Putamen (tissue), 1 donor: ENCODE results near the gene SF3B1.
"Not testable (repeated sequence)": the region's sequence is repeated elsewhere in the genome, so short reads cannot be mapped to it uniquely, and the experiment has no call there.

Experiments
- DNase-seq: peaks from one replicate; pipeline ENCODE4 v3.0.0-alpha.2; 2016; ENCODE audit warnings: low spot score

The SF3B1 gene

DNA sequence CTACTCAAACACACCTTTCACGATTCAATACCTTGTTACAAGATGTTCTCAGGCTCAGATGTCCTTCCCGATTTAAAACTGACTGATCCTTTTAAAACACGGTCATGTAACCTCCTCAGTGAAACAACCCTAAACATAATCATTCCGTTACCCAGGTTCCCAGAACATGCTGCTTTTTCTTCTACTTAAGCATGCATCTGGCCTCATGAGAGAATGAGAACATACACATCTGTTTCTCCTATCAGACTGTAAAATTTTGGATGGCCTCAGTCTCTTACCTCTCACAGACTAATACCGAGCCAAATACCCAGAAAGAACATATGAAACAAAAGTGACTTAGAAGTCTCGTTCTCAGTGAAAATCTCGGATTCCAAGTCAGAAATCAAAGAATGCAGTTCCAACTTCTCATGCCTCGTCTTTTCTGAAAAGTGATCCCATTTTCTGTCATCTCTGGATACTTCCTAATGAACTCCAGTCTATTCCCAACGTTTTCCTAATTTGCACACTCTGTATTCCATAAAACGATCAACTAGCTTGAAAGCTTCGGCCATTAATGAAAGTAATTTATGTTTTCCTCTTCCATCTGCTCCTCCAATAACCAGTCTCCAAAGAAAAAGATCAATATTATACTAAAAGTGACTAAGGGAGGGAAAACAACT is 919 bp downstream of the SF3B1 start:
- no peak for DNase-seq

DNA sequence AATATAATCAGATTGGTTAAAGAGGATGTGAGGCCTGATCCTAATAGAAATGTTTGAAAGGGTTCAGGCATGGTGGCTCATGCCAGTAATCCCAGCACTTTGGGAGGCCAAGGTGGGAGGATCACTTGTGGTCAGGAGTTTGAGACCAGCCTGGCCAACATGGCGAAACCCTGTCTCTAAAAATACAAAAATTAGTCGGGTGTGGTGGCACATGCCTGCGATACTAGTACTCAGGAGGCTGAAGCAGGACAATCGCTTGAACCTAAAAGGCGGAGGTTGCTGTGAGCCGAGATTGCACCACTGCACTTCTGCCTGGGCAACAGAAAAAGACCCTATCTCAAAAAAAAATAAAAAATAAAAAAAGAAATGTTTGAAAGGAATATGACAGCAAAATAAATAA is 2.3 kb downstream of the SF3B1 start:
- not testable (repeated sequence) for DNase-seq

DNA sequence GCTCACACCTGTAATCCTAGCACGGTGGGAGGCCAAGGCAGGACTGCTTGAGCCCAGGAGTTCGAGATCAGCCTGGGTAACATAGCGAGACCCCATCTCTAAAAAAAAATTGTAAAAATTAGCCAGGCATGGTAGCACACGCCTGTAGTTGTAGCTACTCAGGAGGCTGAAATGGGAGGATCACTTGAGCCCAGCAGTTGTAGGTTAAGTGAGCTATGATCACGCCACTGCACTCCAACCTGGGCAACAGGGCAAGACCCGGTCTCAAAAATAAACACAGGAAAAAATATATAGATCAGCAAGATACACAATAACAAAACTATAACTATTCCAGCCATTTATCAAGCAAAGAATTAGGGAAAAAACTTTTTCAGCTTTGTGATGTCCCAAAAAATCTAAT is 3.0 kb downstream of the SF3B1 start:
- DNase-seq: no peak

DNA sequence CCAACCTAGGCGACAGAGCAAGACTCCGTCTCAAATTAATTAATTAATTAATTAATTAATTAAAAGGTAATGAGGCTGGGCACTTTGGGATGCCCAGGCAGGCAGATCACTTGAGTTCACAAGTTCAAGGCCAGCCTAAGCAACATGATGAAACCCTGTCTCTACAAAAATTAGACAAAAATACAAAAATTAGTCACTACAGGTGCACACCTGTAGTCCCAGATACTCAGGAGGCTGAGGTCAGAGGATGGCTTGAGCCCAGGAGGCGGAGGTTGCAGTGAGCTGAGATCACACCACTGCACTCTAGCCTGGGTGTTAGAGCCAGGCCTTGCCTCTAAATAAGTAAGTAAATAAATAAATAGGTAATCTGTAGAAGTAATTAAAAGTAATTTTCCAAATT is 6.8 kb downstream of the SF3B1 start:
- no peak for DNase-seq

DNA sequence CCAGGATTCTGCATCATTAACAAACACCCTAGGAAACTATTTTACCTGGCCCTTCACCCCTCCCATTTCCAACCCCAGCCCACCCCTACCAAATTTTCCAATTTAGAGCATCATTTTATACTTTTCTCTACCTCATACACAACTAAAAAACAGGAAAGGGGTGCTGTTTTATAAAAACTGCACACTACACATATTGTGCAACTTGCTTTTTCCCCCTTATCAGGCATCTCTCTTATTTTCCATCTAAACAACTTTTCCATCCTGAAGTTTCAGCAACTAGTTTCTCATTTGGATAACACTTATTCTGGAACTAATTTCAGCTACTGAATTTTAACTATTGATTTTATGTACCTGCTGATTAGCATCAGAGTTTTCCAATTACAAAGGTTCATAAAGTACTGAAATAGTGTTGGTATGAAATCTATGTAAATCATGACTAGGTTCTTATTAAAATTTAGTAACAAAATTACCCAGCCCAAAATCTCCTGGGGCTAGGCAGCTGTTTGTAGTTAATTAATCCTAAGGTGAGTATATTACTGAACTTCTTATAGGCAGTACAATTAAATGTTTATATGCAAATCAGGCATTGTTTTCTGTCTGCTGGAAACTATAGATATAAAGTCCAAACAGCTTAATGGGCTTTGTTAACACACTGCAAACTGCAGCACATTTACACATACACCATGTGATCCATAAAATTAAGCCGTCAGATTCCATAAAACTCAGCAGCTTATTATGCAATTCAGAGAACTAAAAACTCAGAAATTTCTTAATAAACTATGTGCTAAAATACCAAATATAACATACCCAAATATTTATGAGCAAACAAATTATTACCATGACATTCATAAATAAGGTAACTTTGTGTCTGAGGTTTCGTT is 7.9 kb downstream of the SF3B1 start:
- DNase-seq: no peak

DNA sequence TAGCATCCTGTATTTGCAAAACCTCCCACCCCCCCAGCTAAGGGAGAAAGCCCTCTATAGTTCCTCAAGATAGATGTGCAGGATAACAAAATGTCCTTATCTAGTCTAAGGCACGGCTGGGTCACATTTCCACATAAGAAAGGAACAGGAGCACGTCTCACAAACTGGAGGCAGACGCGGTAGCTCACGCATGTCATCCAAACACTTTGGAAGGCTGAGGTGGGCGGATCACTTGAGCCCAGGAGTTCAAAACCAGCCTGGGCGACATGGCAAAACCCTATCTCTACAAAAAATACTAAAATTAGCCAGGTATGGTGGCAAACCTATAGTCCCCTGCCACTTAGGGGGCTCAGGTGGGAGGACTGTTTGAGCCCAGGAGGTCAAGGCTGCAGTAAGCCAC is 9.3 kb downstream of the SF3B1 start:
- DNase-seq: no peak

DNA sequence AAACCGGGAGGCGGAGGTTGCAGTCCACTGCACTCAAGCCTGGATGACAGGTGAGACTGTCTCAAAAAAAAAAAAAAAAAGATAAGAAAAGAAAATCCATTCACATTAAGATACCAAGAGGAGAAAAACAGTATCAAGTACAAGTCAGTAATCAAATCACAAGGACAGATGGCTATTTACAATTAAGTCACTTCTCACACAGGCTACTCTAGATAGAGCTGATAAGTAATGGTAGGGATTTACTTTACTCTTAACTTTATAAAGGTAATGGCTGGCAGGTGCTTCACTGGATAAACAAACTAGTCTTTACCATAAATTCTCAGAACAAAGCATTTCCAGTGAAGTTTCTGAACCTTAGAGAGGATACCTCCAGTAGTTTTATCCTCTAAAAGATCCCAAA is 11.5 kb downstream of the SF3B1 start:
- no peak for DNase-seq

DNA sequence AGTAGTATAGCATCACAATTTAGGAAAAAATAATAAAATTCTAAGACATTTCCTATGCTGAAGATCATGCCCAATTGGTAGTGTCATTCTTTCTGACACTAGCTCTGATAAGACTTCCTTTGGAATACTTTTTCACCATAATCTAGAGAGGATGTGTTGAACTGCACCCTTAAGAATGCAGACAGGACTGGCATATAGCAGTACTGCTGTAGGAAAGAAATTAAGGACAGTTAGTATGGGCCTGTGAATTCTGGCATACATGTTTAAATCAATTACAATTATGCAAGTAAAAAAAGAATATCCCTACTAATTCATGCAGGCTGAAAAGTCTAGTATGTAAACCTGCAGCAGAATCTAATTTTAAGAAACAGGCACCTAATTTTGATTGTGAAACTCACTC is 15.4 kb downstream of the SF3B1 start:
- DNase-seq: no peak

DNA sequence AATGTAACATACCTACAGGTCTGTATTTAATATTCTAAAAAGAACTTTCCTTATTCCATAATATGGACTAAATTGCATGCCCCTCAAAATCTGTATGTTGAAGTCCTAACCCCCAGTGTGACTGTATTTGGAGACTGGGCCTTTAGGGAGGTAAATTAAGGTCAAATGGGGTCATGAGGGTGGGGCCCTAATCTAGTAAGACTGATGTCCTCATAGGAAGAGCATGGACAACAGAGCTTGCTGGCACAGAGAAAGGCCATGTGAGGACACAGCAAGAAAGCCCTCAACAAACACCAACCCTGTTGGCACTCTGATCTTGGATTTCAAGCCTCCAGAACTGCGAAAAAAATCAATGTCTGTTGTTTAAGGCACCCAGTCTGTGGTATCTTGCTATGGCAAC is 18.6 kb downstream of the SF3B1 start:
- no peak for DNase-seq

DNA sequence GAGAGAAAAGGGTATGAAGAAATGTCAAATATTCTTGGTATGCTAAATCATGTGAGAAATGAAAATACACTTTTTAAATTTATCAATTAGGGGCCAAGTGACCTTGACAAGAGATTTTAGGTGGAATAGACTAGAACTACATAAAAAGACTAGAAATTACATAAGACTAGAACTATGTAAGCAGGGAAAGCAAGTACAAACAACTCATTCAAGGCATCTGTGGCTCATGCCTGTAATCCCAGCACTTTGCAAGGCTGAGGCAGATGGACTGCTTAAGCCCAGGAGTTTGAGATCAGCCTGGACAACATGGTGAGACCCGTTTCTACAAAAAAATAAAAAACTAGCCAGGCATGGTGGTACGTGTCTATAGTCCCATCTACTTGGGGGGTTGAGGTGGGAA is 20.3 kb downstream of the SF3B1 start:
- no peak for DNase-seq

DNA sequence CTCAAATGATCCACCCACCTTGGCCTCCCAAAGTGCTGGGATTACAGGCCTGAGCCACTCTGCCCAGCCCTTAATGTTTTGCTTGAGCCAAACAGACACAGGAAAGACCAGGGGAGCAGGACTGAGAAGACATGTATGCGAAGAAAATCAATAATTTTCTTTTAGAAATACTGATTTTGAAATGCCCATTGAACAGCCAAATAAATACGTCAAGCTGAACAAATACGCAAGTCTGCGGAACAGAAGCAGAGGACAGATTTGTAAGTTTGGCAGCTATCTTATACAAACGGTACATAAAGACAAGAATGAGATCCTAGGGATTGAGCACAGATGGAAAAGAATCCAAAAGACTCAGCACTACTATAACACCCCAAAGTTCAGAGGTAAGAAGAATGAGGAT is 20.8 kb downstream of the SF3B1 start:
- DNase-seq: no peak

DNA sequence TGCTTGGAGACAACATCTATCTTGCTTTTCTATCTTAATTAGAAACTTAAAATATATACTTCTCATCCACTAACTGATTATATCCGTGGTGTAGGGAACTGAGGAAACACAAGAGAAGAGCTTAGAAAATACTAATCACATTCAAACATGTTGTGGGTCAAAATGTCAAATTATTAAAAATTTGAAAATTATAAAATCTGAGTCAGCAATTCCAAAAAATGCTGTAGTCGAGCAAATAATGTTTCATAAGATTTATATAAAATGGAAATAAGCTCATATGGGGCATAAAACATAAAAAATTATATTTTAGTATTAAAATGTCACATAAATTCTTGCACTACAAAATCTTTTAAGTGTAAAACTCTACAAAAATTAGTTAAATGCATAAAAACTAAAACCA is 29.2 kb downstream of the SF3B1 start:
- DNase-seq: no peak

DNA sequence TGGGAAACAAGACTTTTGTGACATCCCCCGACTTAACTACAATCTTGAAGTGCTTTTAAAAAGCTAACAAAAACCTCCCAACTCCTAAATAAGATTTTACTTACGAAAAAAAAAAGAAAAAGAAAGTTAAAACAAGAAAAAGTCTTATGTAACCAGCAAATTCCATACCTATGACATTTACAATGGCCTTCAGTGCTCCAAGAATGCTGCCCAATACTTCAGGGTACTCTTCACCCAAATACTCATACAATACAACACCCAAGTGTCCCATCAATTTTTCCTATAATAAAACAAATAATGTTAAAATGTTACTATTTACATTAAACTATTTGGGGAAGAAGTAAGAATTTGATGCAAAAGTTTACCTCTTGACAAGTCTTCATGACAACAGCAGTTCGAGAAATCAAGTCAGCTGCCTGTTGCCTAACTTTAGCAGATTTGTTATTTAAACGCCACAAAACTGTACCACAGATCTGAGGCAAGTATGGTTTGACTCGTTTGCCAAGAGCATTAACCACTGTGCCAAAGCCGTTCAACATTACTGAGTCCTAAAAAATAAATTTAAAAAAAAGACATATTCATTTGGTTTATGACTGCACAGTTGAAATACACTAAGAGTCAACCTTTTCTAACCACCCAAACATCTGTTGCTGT is 34.8 kb downstream of the SF3B1 start:
- no peak for DNase-seq

DNA sequence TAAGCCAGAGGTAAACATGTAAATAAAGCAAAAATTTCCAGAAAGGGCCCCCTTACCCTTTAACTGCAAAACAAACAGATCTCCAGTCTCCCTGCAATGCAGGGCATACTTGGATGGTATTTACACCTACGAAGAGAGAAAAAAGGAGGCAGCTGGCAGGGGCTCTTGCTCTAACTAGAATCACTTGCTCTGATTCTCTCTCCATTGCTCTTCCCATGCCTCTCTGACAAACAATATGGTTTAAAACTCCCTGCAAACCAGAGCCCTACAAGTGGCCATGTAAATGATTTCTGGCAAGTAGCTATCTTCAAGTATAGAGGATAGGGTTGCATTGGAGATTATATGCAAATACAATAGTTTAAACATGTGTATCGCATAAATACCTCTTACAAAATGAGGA is 35.9 kb downstream of the SF3B1 start:
- no peak for DNase-seq

DNA sequence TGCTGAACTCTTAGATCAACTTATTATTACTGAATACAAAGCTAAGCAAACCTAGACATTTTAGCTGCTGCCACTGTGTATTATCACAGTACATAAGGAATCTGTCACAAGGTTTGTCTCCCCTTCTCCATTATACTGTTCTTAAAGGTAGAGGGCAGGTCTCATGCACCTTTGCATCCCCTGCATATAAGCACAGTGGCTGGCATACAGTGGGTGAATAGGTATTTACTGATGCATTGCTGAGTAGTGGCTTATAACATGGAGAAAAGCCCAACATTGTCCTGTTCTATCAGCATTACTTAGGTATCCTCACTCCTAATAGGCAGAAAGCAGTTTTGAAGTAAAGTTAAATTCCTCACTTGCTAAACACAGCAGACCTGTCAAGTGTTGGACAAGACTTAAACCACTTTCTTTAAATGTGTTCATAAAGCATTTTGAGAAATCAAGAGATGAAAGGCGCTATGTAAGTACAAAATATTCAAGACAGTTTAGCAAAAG is 43.6 kb downstream of the SF3B1 start:
- no peak for DNase-seq

DNA sequence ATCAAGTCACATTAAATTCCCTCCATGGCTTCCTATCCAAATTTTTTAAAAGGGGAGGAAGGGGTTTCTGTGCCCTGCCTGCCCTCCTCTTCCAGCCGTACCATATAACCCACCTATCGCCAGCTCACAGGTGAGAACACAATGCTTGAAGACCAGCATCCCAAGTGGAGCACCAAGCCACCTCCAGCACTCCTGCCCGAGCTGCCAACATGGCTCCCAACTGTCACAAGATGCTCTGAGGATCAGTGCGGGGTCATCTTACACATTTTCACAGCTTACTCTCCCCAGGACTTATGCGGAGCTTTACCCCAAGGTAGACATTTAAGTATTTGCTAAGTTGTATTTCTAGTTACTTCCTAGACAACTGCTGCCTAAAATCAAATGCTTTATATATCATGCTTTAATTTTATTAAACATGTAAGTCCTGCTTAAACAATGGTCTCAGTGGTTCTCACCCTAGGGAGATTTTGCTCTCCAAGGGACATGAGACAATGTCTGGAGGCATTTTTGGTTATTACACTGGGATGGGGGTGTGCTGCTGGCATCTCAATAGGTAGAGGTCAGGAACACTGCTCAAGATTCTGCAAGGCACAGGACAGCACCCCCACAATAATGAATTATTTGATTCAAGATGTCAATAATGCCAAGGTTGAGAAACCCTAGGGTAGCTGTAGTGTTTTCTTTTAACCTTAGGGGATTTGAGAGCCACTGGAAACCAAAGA is 45.8 kb downstream of the SF3B1 start:
- no peak for DNase-seq

DNA sequence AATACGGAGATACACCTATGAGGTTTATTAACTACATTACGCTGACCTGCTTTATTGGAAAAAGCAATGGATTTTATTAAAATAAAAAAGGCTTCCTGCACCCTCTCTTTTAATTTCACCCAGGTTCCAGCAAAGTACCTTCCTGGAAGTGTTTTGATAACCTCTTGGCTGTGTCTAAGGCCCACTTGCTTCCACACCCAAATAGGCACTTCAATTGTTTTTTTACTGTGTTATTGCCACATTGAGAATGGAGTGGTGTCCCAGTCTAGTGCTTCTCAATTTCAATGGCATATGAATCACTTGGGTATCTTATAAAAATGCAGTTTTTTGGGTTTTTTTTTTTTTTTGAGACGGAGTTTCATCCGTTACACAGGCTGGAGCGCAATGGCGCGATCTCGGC is 47.6 kb downstream of the SF3B1 start:
- no peak for DNase-seq

DNA sequence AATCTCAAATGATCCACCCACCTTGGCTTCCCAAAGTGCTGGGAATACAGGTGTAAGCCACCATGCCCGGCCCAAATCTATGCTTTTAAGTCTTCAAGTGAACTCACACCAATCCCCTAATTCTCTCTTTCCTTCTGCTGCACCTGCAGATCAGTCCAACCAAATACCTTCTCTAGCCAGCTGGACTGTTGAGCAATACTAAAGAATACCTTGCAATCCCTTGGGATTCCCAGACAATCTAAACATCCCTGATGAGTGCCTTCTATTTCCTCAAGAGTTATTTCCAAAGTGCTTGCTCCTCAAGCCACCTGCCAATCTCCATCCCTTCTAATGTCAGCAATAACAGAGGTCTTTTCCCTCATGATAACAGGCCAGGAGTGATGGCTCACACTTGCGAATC is 48.6 kb downstream of the SF3B1 start:
- no peak for DNase-seq

DNA sequence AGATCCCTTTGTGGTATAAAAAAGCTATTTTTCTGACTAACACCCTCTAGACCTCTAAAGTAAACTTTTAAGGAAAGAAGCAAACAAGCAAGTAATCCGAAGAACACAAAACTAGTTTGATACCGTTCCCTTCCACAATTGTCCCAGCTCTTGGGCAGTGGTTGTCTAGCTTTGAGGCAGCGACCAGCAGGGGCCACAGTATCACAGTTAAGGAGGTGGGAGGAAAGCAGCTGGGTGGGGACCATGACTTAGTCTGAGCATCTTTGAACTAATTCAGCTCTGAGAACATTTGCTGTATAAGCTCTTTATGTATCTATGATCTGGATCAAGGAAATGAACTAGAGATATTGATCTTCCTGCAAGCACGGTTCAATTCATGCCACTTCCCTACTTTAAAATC is 51.0 kb downstream of the SF3B1 start:
- DNase-seq: no peak

DNA sequence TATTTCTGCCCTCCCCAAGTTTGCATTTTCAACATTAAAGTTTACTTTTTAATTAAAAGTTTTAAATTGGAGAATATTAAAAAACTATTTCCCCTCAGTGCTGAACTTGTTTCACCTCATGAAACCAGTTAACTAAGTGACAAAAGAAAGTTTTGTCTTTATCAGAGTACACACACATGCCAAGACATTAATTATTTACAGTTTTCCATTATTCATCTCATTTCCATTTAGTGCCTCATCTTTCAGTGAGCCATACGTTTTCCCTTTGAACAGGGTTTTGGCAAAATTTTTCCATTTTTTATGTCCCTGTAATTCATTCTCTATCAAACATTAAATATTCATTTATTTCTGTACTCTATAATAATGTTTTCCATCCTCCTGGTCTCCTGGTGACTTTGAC is 53.2 kb downstream of the SF3B1 start:
- no peak for DNase-seq

DNA sequence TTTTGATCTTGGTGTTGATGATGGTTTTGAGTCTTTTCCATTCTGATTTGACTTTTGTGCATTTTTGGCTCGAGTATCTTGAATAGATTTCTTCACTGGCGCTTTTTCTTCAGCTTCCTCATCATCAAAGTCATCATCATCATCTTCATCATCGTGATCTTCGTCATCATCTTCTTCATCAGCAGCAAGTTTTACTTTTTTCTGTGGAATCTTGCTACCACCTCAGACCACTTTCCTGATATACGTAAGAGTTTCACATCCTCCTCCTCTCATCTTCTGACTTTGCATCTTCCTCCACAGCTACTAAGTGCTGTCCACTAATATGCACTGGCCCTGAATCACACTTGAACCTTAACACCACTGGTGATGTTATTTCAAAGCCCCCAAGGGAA is 54.9 kb downstream of the SF3B1 start:
- DNase-seq: not testable (repeated sequence)

DNA sequence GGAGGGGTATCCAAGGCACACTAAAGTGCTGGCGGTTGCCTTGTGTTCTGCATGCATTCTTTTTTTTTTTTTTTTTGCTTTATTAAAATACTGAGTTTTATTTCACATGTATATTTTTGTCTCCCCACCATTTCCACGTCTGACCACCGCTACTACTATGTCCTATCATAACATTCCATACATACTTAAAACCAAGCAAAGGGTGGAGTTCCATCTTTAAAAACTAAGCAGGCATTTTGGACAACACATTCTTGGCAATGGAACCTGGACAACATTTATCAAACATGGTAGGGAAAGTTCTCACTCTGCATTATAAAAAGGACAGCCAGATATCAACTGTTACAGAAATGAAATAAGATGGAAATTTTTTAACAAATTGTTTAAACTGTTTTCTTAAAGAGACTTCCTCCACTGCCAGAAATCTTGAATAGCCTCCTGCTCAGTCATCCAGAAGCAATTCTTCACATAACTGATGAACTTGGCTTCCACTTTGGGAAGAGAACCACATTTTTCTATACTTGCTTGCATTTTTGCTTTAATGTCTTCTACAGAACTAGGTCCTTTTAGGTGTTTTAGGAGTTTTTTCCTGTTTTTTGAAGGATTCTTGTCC is 55.4 kb downstream of the SF3B1 start:
- not testable (repeated sequence) for DNase-seq
